ENCODE results near the gene RCAN2.

RCAN2 gene

DNA sequence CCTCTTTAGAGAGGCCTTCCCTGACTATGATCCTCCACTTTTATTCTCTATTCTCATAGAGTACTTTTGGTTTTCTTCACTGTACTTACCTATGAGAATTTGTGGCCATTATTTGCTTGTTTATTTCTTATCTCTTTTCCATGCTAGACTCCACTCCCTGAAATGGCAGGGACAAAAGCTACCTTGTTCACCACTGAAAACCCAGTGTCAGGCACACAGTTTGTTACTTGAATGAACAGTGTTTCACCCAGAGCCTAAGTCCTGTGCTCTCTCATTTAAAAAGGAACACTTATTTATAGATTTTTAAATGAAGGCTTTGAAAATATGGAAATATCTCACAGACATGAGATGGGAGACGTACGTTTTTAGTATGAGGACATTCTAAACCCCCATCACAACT lies 272.8 kb downstream of the RCAN2 start:
- DNase-seq (ENCODE audit: insufficient read length, low spot score), result no peak
- no peak for FAIRE-seq
- TF ChIP-seq, protein P1, sequence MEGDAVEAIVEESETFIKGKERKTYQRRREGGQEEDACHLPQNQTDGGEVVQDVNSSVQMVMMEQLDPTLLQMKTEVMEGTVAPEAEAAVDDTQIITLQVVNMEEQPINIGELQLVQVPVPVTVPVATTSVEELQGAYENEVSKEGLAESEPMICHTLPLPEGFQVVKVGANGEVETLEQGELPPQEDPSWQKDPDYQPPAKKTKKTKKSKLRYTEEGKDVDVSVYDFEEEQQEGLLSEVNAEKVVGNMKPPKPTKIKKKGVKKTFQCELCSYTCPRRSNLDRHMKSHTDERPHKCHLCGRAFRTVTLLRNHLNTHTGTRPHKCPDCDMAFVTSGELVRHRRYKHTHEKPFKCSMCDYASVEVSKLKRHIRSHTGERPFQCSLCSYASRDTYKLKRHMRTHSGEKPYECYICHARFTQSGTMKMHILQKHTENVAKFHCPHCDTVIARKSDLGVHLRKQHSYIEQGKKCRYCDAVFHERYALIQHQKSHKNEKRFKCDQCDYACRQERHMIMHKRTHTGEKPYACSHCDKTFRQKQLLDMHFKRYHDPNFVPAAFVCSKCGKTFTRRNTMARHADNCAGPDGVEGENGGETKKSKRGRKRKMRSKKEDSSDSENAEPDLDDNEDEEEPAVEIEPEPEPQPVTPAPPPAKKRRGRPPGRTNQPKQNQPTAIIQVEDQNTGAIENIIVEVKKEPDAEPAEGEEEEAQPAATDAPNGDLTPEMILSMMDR (IDR thresholded peaks at IDR 0.05; ENCODE audit: insufficient read depth, missing control alignments), result no peak

DNA sequence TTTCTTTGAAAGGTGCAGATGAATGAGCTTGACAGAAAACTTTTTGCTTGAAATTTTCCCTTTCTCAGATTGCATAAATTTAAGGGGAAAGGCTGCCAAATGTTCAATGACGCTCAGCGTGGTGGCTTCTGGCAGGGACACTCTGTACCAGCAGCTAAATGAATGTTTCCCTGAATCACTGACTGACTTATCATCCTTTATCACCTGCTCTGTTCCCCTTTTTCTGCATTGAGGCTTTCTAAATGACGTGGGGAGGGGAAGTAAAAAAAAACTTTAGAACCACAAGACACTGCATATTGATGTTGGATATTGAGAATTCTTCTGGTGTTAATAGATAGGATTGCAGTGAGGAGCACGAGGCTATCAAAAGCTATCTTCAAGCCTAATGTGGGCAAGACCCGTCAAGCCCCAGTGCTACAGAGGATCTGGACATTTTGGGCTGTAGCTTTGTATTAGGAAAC lies 273.5 kb downstream of the RCAN2 start:
- DNase-seq (ENCODE audit: insufficient read length, low spot score) (no peak), FAIRE-seq (no peak)
- TF ChIP-seq, protein P1 (IDR thresholded peaks at IDR 0.05; ENCODE audit: insufficient read depth, missing control alignments), result no peak

DNA sequence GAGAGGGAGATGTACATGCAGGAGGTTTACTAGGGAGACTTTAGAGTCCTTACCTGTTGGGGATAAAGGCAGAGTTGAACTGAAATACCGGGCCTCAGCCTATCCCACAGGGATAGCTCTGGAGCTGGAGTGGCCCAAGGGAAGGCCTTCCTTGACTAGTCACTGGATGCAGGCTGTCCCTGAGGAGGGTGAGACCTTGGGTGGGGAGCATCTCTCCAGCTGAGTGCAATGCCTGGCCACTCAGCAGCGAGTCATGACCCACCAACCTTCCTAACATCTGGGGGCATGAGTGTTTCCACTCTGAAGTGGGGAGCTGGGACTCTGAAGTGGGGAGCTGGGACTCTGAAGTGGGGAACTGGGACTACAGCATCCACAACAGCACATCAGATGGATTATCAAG lies 274.4 kb downstream of the RCAN2 start:
- FAIRE-seq (no peak), DNase-seq (ENCODE audit: insufficient read length, low spot score) (no peak)
- TF ChIP-seq, protein P1 (IDR thresholded peaks at IDR 0.05; ENCODE audit: insufficient read depth, missing control alignments), result no peak

DNA sequence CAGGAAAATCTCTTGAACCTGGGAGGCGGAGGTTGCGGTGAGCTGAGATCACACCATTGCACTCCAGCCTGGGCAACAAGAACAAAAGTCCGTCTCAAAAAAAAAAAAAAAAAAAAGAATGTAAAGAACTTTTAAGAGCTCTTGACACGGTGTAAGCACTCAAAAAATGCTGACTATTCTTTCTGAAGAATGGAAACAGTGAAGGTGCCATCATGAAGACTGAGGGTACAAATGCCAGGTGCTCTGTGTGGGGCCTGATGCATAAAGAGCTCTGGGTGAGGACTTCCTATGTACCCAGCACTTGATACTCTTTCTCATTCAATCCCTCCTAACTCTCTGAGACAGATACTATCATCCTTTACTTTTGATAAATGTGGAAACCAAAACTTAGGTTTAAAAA lies 275.5 kb downstream of the RCAN2 start:
- TF ChIP-seq, protein P1 (IDR thresholded peaks at IDR 0.05; ENCODE audit: insufficient read depth, missing control alignments), result no peak
- DNase-seq (ENCODE audit: insufficient read length, low spot score) (no peak), FAIRE-seq (no peak)

DNA sequence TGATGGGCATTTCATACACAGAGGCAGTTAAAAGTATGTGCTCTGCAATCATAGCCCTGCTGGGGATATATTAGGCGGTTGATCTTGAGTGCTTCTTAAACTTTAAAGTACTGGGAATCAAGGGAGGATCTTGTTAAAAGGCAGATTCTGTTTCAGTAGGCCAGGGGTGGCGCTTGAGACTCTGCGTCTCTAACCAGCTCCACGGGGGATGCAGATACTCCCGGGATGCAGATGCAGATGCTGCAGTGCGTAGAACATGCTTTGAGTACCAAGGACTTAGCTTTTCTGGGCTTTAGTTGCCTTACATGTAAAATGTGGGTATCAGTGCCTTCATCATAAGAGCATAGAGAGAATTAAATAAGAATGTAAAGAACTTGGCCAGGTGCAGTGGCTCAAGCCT lies 276.0 kb downstream of the RCAN2 start:
- FAIRE-seq (no peak), DNase-seq (ENCODE audit: insufficient read length, low spot score) (no peak)
- TF ChIP-seq, protein P1 (IDR thresholded peaks at IDR 0.05; ENCODE audit: insufficient read depth, missing control alignments), result no peak

DNA sequence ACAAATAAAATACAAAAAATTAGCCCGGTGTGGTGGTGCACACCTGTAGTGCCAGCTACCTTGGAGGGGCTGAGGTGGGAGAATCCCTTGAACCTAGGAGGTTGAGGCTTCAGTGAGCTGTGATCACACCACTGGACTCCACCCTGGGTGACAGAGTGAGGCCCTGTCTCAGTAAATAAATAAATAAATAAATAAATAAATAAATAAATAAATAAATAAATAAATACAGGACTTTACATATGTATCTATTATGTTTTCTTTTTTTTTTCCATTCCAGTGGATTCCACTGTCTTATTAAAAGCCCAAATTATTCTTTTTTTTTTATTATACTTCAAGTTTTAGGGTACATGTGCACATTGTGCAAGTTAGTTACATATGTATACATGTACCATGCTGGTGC lies 279.3 kb downstream of the RCAN2 start:
- DNase-seq (ENCODE audit: insufficient read length, low spot score) (no peak), FAIRE-seq (no peak)
- TF ChIP-seq, protein P1 (IDR thresholded peaks at IDR 0.05; ENCODE audit: insufficient read depth, missing control alignments), result no peak

DNA sequence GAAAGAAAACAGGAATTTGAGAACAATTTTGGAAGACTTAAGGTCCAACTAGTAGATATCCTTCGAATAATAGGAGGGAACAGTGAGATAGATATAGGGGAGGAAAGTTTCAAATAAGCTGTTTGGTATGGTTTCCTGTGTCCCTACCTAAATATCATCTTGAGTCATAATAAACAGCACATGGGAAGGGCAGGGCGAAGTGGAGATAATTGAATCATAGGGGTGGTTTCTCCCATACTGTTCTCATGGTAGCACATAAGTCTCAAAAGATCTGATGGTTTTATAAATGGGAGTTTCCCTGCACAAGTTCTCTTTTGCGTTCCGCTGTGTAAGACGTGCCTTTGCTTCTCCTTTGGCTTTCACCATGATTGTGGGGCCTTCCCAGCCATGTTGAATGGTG lies 281.0 kb downstream of the RCAN2 start:
- TF ChIP-seq, protein P1 (IDR thresholded peaks at IDR 0.05; ENCODE audit: insufficient read depth, missing control alignments), result no peak
- no peak for DNase-seq (ENCODE audit: insufficient read length, low spot score)
- no peak for FAIRE-seq
